Stimulated activated CD4-positive, alpha-beta T cell treated with anti-CD3 and anti-CD28 coated beads, Interleukin-15, amount 100 ng/mL, for 24 hours (primary cell): ENCODE measurements around the gene HOXA9.

Experiments used
- DNase-seq: peaks from one replicate; pipeline ENCODE4 v3.0.0-alpha.2; 2020

The HOXA9 gene

GRCh38 chr7:27175626-27176523 is 10.5 kb upstream of the HOXA9 start:
- peak; percentile 0 for DNase-seq

- DNase-seq, result peak; percentile 1
Observed at GRCh38 chr7:27174874-27175625, 9.7 kb upstream of the HOXA9 start.

GRCh38 chr7:27173956-27174873 is 8.9 kb upstream of the HOXA9 start, which contains the start of gene HOXA10:
Gene HOXA10, minus strand, starts transcription at chr7:27174320. Its CDS starts 14 bp downstream, at chr7:27174306.
- DNase-seq, result peak; percentile 9

GRCh38 chr7:27173511-27173955 is 8.2 kb upstream of the HOXA9 start:
- peak; percentile 37 for DNase-seq

- DNase-seq, result peak; percentile 19
Observed at GRCh38 chr7:27172823-27173510, 7.6 kb upstream of the HOXA9 start.

GRCh38 chr7:27172315-27172774 is 7.0 kb upstream of the HOXA9 start:
- peak; percentile 3 for DNase-seq

GRCh38 chr7:27171637-27172314 is 6.4 kb upstream of the HOXA9 start:
- peak; percentile 6 for DNase-seq

GRCh38 chr7:27171325-27171636 is 5.9 kb upstream of the HOXA9 start:
- peak; percentile 1 for DNase-seq

GRCh38 chr7:27170426-27171324 is 5.3 kb upstream of the HOXA9 start:
- DNase-seq, result no peak

GRCh38 chr7:27169658-27170425 is 4.5 kb upstream of the HOXA9 start:
- DNase-seq, result no peak

GRCh38 chr7:27168265-27168947 is 3.1 kb upstream of the HOXA9 start:
- DNase-seq, result peak; percentile 56

GRCh38 chr7:27167916-27168264 is 2.6 kb upstream of the HOXA9 start:
- no peak for DNase-seq

- DNase-seq, result no peak
Observed at GRCh38 chr7:27166531-27167505, 1.5 kb upstream of the HOXA9 start.

- DNase-seq, result no peak
Observed at GRCh38 chr7:27165996-27166530, 726 bp upstream of the HOXA9 start.

- no peak for DNase-seq
Observed at GRCh38 chr7:27164367-27165088, 809 bp downstream of the HOXA9 start.

- no peak for DNase-seq
Observed at GRCh38 chr7:27164045-27164366, 1.3 kb downstream of the HOXA9 start.
